ENCODE results near the gene NUDT16L1.
"Not testable (repeated sequence)": the region's sequence is repeated elsewhere in the genome, so short reads cannot be mapped to it uniquely, and the experiment has no call there.

Gene NUDT16L1

DNA sequence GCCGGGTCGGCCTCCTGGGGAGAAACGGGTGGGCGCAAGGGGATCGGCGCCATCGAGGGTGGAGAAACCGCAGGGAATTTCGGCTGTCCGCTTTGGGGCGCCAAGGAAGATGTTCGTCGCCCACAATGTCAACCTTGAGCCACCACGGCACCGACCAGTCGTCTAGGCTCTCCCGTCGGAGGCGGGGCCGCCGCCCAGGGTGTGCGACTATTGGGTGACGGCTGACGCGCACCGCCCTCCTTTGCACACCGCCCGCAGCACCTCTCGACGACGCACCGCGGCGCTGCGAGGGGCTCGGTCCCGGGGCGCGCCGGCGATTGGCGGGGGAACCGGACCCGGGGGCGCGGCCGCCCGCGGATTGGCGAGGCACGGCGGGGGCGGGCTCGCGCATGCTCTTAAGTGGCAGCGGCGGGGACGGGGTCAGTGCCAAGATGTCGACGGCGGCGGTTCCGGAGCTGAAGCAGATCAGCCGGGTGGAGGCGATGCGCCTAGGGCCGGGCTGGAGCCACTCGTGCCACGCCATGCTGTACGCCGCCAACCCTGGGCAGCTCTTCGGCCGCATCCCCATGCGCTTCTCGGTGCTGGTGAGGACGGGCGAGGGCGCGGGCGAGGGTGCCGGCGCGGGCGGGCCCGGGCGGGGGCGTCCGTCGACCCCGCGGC is at the start of gene NUDT16L1:
NUDT16L1 (plus strand) TSS at position 267 of the 660 bp plus-strand sequence; CDS start at position 432, 165 bp downstream.
- DNase-seq: peak; percentile 80

DNA sequence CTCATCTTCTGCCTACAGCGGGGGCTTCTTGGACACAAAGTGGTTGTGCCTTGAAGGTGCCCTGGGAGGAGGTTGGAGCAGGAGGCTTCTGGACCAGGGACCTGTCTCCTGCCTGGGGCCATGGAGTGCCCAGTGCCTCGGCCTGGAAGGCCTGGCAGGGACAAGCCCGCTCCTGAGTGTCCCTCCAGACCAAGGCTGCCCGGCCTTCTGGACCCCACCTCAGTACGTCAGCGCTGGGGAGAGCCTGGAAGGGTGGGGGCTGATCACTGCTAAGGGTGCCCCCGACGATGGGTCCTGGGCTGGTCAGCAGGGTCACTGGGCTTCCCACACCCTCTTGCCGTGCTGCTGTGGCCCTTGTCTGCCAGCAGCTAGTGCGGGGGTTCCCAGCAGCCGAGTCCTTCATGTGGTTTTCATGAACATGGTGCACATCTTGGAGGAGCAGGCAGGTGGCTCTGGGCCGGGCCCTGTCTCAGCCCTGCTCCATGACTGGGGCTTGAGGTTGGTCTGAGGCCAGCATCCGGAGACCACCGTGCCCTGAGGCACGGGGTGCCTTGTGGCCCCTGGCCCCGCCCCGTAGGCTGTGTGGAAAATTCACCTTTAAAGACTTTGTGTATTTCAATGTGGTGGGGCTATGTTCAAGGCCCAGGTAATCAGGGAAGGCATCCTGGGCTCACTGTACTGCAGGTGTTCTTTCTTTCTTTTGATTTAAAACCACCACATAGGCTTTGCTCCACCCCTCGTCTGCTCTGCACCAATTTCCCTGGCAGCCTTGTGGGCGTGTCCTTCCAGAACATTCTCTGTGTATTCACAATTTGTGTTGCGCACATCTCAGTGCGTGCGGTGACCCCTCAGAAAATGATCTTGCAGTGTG is 46.4 kb upstream of the NUDT16L1 start:
- no peak for DNase-seq

DNA sequence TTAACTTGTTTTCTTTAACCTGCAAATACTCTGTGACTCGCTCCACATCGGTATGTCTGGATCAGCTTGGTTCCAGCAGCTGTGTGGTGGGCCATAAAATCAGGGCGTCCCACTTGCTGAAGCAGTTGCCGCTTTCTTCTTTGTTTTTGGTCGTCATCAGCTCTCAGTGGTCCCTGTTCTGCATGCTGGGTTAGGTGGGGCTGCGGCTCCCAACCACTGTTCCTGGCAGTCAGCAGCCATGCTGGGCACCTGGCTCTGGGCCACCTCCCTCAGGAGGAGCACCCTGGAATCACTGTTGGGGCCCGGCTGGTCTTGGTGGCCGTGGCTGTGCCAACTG is 45.8 kb upstream of the NUDT16L1 start:
- DNase-seq: no peak

DNA sequence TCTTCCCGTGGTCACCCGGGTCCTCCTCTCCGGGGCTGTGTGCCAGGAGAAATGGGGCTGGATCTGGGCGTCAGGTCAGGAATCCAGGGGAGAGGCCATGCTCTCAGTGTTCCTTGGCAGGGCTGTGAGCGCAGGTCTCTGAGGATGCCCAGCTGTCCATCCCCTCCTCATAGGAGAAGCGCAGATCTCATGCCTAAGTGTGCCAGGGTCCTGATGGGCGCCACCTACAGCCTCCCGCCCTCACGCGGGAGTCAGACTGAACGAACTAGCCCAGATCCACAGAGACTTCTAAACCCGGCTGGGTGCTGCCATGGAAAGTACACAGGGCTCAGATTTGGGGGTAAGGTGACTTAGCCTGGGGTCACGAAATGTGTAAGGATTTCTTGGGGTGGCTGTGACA is 44.4 kb upstream of the NUDT16L1 start:
- no peak for DNase-seq

DNA sequence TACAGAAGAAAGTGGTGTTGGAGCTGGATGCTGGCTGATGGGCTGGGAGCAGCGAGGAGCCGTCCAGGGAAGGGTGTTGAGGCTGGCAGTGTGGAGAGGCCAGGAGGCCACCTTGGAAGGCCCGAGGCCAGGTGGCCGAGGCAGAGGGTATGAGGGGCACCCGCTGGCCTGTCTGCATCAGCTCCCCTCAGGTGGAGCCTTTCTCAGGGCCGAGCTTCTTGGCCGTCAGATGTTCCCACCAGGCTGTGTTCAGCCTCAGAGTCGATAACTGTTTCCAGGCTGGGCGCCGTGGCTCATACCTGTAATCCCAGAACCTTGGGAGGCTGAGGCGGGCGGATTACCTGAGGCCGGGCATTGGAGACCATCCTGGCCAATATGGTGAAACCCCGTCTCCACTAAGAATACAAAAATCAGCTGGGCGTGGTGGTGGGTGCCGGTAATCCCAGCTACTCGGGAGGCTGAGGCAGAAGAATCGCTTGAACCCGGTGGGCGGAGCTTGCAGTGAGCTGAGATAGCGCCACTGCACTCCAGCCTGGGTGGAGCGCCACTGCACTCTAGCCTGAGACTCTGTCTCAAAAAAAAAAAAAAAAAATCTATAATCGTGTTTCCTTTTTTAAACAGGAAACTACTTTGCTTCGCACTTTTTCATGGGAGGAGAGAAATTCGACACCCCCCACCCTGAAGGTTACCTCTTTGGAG is 43.5 kb upstream of the NUDT16L1 start:
- DNase-seq: no peak

DNA sequence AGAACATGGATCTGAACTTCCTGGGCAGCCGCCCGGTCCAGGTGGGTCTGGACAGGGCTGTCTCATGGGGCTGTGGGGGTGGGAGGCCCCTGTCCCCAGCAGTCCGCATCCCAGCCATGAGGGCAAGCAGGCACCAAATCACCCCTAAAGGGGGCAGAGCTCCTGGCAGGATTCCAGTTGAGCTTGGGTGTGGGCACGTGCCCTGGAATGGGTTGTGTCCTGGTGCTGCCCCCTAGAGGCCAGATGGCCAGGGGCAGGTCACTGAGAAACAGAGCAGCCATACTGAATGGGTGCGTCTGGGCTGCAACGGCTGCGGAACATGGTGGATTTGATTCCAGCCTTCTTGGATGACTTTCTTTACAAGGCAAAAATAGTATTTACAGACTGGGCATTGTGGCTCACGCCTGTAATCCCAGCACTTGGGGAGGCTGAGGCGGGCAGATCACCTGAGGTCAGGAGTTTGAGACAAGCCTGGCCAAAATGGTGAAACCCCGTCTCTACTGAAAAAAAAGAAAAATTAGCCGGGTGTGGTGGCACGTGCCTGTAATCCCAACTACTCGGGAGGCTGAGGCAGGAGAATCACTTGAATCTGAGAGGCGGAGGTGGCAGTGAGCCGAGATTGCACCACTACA is 42.8 kb upstream of the NUDT16L1 start:
- DNase-seq: not testable (repeated sequence)

DNA sequence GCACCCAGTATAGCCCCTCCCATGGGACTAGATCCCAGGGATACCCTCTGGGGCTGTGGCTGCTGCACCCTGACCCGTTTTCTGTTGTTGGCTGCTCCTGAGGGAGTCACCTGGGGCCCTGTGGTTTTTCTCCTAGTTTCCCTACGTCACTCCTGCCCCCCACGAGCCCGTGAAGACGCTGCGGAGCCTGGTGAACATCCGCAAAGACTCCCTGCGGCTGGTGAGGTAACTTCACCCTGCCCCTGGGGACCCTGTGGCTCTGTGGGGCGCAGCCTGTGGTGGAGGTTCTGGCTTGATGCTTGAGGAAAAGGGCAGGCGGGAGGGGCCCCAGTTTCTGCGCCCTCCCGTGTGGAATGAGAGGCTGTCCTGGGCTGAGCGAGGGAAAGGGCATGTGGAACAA is 41.5 kb upstream of the NUDT16L1 start:
- no peak for DNase-seq

DNA sequence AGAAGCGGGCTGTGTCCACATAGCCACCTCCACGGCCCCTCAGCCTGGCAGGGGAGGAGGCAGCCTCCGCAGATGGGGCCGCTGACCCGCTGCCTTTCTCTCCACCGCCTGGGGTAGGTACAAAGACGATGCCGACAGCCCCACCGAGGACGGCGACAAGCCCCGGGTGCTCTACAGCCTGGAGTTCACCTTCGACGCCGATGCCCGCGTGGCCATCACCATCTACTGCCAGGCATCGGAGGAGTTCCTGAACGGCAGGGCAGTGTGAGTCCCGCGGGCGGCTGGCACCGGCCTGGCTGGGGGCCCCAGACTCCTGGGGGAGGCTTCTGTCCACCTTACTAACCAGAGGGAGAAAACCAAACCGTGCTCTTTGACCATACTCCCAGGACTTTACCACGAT is 40.8 kb upstream of the NUDT16L1 start:
- no peak for DNase-seq

DNA sequence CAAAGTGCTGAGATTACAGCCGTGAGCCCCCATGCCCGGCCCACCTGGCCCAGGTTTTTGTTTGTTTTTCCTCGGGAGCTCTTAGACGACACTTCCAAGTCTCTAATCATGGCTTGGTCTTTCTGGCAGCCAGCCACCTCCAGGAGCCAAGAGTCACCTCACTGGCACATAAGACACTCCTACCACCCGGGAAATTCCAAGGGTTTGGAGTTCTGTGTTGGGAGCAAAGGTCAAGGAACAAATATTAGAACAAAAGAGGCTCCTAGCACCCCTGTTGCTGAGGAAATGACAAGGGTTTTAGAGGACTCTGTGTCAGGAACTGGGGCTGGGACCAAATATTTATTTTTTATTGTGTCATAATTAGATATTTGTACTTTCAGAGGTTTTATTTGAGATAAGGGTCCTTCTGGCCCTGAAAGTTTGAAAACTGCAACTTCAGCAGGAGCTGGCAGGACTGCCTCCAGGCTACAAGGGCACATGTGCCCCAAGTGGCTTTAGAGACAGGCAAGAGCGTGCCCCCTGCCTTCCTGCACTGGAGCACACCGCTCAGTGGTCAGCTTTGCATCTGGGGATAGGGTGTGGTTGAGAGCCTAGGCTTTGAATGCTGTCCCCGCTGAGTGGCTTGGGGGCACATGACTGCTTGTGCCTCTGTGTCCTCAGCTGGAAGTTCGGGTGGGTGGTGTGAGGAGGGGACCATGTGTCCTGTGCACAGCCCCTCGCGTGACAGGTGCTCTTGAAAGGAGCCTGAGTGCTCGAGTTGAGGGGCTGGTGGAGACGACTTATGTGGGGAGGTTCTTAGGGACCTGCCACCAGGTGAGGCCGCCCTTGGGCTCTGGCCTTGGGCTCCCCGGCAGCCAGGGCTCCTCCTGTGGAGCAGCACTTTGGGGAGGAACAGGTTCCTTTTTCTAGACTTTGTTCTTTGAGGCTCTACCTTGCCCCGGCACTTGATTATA is 39.1 kb upstream of the NUDT16L1 start:
- DNase-seq: no peak

DNA sequence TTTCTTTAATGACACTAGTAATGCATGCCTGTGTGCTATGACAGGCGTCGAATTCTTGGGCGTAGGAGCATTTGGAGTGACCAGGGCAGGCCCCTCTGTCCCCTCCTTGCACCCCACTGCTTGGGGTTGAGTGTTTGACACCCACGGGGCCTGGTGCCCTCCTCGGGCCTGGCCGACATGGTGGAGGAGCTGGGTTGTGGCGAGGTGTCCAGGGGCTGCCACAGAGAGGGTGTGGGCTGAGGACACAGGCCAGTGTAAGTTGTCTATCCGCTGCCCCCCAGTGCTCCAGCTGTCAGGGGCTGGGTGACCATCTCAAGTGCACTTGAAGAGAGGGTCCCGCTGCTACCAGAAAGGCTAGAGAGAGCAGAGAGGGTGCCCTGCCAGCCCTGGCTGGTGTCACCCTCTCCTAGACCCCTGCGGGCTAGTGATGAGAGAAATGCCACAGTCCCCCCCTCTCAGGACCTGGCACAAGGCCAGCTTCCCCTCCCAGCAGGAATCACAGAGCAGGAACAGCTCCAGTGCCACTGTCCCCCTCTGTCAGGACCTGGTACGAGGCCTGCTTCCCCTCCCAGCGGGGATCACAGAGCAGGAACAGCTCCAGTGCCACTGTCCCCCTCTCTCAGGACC is 38.3 kb upstream of the NUDT16L1 start:
- DNase-seq: no peak

DNA sequence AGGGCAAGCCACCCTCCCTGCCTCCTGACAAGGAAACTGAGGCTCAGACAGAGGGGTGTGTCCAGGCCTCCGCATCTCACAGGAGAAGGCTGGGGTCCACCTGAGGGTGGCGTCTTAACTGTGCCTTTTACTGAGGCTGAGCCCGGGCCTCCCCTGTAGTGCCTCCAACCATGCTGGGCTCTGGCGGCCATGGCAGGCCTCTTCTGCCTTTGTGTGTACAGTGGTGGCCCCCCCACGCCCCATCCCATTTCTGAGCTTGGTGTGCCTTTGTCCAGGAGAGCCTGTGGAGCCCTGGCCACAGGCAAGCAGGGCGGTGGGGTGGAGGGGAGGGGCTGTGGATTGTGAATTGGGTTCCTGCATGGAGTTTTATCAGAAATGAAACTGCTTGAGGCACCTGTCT is 37.6 kb upstream of the NUDT16L1 start:
- DNase-seq: no peak

DNA sequence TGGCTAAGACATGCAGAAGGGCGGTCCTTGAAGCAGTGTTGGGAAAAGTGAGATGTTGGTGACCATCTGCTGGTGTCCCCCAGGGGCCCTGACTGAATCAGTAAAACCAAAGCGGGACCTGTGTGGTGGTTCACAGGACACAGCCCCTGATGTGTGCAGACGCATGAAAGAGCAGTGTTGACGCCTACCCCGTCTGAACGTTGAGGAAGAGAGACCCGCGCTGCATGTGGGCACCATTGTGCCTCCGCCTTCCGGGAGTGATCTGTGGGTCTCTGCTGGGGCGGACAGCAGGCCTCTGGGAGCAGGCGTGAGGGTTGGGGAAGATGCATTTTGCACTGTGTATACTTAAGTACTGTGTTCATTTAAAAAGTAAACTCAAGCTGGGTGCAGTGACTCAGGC is 37.1 kb upstream of the NUDT16L1 start:
- no peak for DNase-seq

DNA sequence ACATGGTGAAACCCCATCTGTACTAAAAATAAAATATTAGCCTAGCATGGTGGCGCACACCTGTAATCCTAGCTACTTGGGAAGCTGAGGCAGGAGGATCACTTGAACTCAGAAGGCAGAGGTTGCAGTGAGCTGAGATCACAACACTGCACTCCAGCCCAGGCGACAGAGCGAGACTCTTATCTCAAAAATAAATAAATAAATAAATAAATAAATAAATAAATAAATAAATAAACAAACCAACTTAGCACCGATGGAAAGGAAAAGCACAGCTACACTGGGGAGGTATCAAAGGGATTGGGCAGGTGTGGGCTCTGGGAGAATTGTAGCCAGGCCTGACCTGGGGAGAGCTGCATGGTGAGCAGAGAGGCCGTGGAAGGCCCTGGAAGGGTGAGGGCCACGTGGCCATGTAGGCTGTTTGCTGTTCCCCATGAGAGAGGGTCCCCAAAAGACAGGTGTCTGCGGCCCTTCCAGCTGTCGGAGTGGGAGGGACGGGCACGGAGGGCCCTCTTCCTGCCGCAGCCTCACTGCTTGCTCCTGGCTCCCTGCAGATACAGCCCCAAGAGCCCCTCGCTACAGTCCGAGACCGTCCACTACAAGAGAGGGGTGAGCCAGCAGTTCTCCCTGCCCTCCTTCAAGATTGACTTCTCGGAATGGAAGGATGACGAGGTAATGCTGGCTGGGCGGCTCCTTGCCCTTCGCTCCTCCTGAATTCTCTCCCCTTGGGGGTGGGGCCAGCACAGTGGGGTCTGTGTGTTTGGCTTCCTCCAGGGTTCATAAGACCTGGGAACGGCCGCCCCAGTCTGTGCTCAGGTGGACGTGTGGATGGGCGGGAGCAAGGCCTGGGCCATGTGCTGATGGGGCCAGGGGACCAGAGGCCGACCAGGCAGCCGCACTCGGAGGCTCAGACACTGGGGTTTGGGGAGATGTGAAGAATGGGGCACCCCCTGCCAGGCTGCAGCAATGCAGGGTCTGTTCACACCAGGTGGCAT is 36.4 kb upstream of the NUDT16L1 start:
- no peak for DNase-seq

DNA sequence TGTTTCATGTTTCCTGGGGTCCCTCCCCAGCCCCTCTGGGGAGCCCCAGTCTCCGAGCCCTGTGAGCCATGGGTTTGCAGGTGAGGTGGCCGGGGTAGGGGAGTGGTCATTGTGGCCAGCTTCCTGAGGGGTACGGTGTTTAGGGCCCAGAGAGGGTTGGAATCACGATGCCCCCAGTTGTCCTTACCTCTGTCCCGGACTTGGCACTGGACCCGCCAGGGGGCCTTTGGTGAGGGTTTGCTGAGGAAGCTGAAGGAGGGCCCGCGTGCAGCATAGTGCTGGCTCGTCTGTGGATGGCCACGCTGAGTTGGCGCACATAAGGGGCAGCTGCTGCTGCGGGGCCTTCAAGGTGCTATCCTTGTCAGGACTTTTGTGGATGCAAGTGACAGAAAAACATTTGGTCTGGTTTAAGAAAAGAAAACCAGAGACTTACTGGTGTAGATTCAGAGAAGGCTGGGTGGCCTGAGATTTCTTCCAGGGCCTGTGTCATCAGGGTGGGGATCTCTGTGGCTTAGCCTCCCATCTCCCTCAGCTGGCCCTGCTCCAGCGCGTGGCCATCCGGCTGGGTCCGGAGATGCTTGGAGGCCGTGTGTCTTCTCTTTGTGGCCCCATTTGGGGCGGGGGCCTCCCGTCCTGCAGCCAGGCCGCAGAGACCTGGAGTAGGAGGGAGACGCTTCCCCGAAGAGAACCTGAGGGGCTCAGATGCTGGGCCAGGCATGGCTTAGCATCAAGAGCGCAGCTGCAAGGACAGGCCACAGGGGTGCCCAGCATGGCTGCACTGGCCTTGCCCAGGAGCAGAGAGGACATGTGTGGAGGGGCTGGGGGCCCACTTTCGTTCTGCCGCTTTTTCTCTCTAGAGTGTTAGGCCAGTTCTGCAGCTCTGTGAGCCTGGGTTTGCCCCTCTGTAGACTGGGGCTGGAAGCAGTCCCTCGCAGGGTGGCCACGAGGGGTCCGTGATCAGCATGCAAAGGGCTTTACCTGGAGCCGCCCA is 33.7 kb upstream of the NUDT16L1 start:
- DNase-seq: no peak

DNA sequence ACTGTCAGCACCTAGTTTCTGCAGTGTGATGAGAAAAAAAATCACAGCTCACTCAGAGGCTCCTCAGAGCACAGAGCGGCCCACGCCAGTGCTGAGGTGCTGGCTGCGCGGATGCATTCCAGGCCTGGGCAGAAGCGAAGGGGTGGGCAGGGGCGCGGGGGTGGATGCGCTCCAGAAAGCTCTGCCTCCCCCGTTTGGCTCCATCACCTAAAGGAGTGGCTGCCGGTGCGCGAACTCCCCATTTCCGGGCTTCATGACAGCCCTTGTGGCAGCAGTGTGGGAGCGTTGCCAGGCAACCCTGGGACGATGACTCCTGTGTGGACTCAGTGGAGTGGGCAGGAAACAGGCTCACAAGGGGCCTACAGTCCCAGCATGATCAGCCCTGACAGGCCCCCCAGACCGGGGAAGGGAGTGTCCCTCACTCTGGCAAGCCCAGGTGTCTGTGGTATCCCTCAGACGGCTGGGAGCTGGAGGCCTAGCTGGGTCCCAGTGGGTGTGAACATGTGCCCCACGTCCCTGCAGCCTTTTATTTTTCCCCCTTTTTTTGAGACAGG is 32.8 kb upstream of the NUDT16L1 start:
- DNase-seq: no peak

DNA sequence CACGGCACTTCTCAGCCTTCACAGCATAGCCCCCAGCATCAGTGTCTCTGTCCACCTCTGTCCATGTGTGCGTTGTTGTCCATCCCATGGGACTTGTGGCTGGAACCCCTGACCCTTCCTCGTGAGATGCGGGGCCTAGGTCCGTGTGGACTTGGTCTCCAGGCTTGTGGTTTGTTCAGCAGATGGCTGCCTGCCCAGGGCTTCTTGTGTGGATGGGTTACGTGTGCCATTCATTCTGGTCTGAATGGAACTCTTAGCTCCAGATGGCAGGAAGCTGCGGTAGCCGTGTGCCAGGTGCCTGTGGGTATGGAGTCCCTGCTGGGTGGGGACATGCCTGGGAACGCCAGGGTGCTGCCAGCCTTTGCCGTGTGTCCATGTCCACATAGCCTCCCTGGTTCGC is 31.7 kb upstream of the NUDT16L1 start:
- DNase-seq: peak; percentile 61

DNA sequence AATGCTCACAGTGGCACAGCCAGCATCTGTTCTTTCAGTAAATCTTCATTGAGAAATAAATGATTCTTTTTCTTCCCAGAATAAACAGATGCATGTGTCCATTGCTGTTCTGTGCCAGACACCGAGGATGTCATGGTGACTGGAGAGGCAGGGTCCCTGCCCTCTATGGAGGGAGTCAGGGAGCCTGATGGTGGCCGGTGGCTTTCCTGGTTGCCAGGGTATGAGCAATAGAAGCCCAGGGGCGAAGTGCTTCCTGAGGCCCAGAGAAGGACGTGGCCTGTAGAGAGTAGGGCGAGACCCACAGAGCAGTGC is 29.9 kb upstream of the NUDT16L1 start:
- peak; percentile 22 for DNase-seq

DNA sequence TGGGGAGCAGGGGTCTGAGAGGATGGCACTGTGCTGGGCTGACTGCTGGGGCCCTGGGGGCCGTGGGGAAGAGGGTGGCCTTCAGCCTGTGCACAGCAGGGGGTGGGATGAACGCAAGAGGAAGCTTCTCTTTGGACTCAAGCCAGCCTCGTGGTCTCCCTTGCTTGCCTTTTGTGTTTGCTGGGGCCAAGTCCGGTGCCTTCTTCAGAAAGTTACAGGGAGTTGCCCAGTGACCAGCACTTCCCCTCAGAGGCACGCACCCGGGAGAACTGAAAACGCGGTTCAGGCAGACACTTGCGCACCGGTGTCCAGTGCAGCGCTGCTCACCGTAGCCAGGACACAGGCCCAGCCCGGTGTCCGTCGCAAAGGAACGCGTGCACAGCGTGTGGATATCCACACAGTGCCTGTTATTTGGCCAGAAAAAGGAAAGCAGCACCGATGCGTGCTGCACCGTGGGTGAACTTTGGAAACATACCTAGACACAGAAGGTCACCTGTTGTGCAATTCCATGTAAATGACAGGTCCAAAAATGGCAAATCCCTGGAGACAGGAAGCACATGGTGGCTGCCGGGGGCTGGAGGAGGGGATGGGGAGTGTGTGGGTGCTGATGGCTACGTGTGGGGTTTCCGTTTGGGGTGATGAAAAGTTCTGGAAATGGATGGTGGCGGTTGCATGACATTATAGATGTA is 29.4 kb upstream of the NUDT16L1 start:
- DNase-seq: no peak

All from NCI-H2081 treated with DMSO at 0.1 percent for 48 hours (cell line).